ENCODE measurements around the gene TUT1. TPM values are rescaled to one million over a fixed set of nuclear protein-coding genes. Genes with fewer than 3 reads are reported as not detected.

Gene TUT1
- total RNA-seq, 1 donor from 2014 or later = 9.6 TPM

GRCh38 chr11:62580959-62581715 is 10.2 kb downstream of the TUT1 start:
- H3K36me3 Mint-ChIP-seq (ENCODE audit: low read depth) = peaks cover 10% of the 10 kb centered on the region
- H3K27me3 Mint-ChIP-seq (ENCODE audit: low read depth) = no peaks in the 10 kb centered on the region

GRCh38 chr11:62579252-62579651 is 12.1 kb downstream of the TUT1 start:
- Mint-ChIP-seq H3K27ac (ENCODE audit: unreplicated experiment) (no peak overlapping the region), H3K36me3 (ENCODE audit: low read depth) (peaks cover 11% of the 10 kb centered on the region), H3K9me3 (ENCODE audit: low read depth) (no peaks in the 10 kb centered on the region), H3K4me3 (ENCODE audit: unreplicated experiment) (no peak overlapping the region), H3K27me3 (ENCODE audit: low read depth) (no peaks in the 10 kb centered on the region), H3K4me1 (ENCODE audit: low read depth) (peaks cover 24% of the 10 kb centered on the region)
- no peak for DNase-seq (ENCODE audit: low spot score)
- no peak for TF ChIP-seq CTCF (IDR thresholded peaks at IDR 0.05)

More at GRCh38 chr11:62580959-62581715, 10.2 kb downstream of the TUT1 start:
- no peak for TF ChIP-seq CTCF (IDR thresholded peaks at IDR 0.05)
- no peak overlapping the region for H3K27ac Mint-ChIP-seq (ENCODE audit: unreplicated experiment)
- H3K4me1 Mint-ChIP-seq (ENCODE audit: low read depth) = peaks cover 9% of the 10 kb centered on the region
- H3K9me3 Mint-ChIP-seq (ENCODE audit: low read depth) = no peaks in the 10 kb centered on the region
- DNase-seq (ENCODE audit: low spot score) = peak; percentile 72
- no peak overlapping the region for H3K4me3 Mint-ChIP-seq (ENCODE audit: unreplicated experiment)

GRCh38 chr11:62578541-62578940 is 12.8 kb downstream of the TUT1 start:
- Mint-ChIP-seq H3K4me3 (ENCODE audit: unreplicated experiment) (no peak overlapping the region), H3K27ac (ENCODE audit: unreplicated experiment) (no peak overlapping the region), H3K9me3 (ENCODE audit: low read depth) (no peaks in the 10 kb centered on the region), H3K27me3 (ENCODE audit: low read depth) (no peaks in the 10 kb centered on the region), H3K4me1 (ENCODE audit: low read depth) (peaks cover 24% of the 10 kb centered on the region), H3K36me3 (ENCODE audit: low read depth) (peaks cover 11% of the 10 kb centered on the region)
- peak; percentile 44 for DNase-seq (ENCODE audit: low spot score)
- TF ChIP-seq CTCF (IDR thresholded peaks at IDR 0.05) = no peak

- H3K27me3 Mint-ChIP-seq (ENCODE audit: low read depth) = no peaks in the 10 kb centered on the region
- peak overlapping the region; percentile 66 for H3K27ac Mint-ChIP-seq (ENCODE audit: unreplicated experiment)
- no peak overlapping the region for H3K4me3 Mint-ChIP-seq (ENCODE audit: unreplicated experiment)
- no peak for TF ChIP-seq CTCF (IDR thresholded peaks at IDR 0.05)
- DNase-seq (ENCODE audit: low spot score) = peak; percentile 81
- H3K4me1 Mint-ChIP-seq (ENCODE audit: low read depth) = peaks cover 34% of the 10 kb centered on the region
- H3K36me3 Mint-ChIP-seq (ENCODE audit: low read depth) = peaks cover 14% of the 10 kb centered on the region
- H3K9me3 Mint-ChIP-seq (ENCODE audit: low read depth) = no peaks in the 10 kb centered on the region
These were observed 14.1 kb downstream of the TUT1 start for GRCh38 chr11:62577046-62577714.

GRCh38 chr11:62575837-62576236 is 15.5 kb downstream of the TUT1 start:
- Mint-ChIP-seq H3K36me3 (ENCODE audit: low read depth) (peaks cover 21% of the 10 kb centered on the region), H3K27me3 (ENCODE audit: low read depth) (no peaks in the 10 kb centered on the region), H3K4me3 (ENCODE audit: unreplicated experiment) (peak overlapping the region; percentile 99), H3K4me1 (ENCODE audit: low read depth) (peaks cover 47% of the 10 kb centered on the region), H3K9me3 (ENCODE audit: low read depth) (no peaks in the 10 kb centered on the region), H3K27ac (ENCODE audit: unreplicated experiment) (peak overlapping the region; percentile 74)
- DNase-seq (ENCODE audit: low spot score) = peak; percentile 79
- no peak for TF ChIP-seq CTCF (IDR thresholded peaks at IDR 0.05)
